Choroid plexus epithelial cell (primary cell): Measurements from ENCODE around the gene SRC.
A peak's percentile ranks its signal among the peaks of the same experiment; 100 is the strongest.

Experiments used
- DNase-seq: peaks from one replicate; pipeline ENCODE4 v3.0.0-alpha.2; 2010; ENCODE audit warnings: low read depth
- H3K4me3 ChIP-seq: 2 replicates; pipeline ENCODE4 v1.5.1; 2011; ENCODE audit warnings: low read depth, mild to moderate bottlenecking, control low read depth, low read length, moderate library complexity
- CTCF ChIP-seq: conservative IDR thresholded peaks from 2 replicates; pipeline ENCODE4 v1.5.1; 2011; ENCODE audit warnings: low read depth, mild to moderate bottlenecking, control low read depth, inconsistent platforms, low read length, moderate library complexity

SRC gene

GRCh38 chr20:37345339-37346235, at the start of gene SRC:
Gene SRC, plus strand, starts transcription at chr20:37346140. Its CDS starts 38,014 bp downstream, at chr20:37384154.
- H3K4me3 ChIP-seq, result peak within 1 kb of the TSS; percentile 64
- DNase-seq, result peak; percentile 64
- no peak for TF ChIP-seq CTCF

DNA sequence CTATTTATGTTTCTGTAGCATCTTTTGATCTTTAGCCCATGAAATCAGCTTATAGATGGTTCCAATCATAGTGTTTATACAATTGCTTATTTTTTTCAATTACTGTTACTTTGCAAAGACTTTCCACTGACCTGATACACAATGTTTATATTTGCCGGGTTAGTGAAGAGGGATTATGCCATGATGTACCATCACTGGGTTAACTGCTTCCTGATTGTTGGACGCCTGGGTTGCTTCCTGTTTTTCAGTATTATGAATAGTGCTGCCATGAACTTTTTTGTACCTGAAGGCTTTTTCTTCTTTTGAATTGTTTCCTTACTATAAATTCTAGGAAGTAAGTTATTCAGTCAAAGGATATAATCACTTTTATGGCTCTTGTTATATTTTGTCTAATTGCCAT, 49.6 kb upstream of the SRC start:
- no peak for DNase-seq
- TF ChIP-seq CTCF, result no peak
- no peak overlapping the region for H3K4me3 ChIP-seq

DNA sequence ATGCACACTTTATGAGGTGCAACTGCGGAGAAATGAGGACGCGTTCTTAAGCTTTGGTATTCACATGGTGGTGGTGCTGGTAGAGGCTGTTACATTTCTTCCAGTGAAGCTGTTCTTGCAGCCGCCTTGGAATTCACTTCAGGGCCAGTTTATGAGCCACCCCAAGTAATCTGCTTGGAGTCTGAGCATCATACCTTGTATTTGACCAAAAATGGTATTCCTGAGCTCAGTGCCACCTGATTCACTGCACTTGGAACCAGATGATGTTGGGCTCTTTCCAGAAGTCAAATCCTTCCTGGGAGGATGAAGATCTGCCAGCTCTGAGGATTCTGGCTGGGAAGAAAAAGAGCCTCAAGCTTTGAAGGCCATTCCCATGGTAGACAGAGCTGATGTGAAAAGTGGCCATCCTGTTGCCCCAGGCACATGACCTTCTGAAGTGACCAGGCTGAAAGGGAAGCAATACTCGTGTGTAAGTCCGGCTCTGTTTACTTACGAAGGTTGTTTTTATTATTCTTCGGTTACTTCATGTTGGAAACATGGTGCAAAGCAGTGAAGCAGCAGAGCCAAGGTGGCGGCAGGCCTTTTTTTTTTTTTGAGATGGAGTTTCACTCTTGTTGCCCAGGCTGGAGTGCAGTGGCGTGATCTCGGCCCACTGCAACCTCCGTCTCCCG, 48.7 kb upstream of the SRC start:
- TF ChIP-seq CTCF, result no peak
- H3K4me3 ChIP-seq, result no peak overlapping the region
- no peak for DNase-seq

- peak; percentile 58 for DNase-seq
- H3K4me3 ChIP-seq, result no peak overlapping the region
- TF ChIP-seq CTCF, result no peak
Observed at GRCh38 chr20:37298190-37298939, 47.6 kb upstream of the SRC start.

DNA sequence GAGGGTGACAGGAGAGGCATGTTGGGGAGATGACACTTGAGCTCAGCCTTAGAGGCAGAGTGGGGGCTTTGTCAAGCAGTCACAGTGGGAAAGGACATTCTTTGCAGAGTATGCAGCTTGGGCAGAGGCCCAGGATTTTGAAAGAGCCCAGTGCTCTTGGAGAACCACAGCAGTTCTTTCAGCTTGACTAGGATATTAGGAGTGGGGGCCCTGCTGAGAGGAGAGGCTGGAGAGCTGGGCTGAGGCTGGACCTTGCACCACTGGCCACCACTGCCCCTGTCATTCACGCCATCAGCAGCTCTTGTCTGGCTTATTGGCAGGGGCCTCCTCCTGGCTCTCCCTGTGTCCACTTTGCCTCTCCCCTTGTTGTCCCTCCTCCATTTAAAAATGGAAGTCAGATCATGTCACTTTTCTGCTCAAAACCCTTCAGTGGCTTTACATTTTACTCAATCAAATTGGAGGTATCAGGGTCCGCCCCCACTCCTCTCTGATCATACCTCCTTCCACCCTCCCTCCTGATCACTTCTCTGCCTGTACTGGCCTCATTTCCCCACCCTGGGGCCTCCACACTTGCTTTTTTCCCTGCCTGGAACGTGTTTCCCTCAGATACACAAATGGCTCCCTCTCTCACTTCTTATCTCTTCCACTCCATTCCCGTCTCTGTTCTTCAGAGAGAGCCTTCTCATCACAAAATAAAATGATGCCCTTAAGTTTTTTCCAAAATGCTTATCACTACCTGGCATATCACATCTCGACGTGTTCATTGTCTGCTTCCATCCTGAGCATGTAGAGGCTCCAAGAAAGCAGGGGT, 46.0 kb upstream of the SRC start:
- no peak overlapping the region for H3K4me3 ChIP-seq
- TF ChIP-seq CTCF, result no peak
- peak; percentile 73 for DNase-seq

- TF ChIP-seq CTCF, result no peak
- no peak overlapping the region for H3K4me3 ChIP-seq
- no peak for DNase-seq
Observed at GRCh38 chr20:37301120-37301519, 44.8 kb upstream of the SRC start.
